ENCODE results near the gene VPS8. TPM values are rescaled to one million over a fixed set of nuclear protein-coding genes. Genes with fewer than 3 reads are reported as not detected.
A peak's percentile ranks its signal among the peaks of the same experiment; 100 is the strongest.

Gene VPS8
- total RNA-seq, 1 donor from 2014 or later = 56.9 TPM

DNA sequence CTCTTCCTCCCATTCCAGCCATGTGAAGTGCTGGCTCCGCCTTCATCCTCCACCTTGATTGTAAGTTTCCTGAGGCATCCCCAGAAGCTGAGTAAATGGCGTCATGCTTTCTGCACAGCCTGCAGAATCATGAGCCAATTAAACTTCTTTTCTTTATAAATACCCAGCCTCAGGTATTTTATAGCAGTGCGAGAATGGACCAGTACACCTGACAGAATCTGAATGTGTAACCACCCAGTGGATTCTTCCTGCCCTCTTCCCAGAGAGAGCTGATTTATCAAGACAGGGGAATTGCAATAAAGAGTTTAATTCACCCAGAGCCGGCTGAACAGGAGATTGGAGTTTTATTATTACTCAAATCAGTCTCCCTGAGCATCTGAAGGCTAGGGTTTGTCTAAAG, 254.3 kb downstream of the VPS8 start:
- FAIRE-seq = no peak
- H3K4me3 ChIP-seq (ENCODE audit: low read depth, low read length) = no peak overlapping the region
- no peaks in the 10 kb centered on the region for H3K27me3 ChIP-seq (ENCODE audit: control insufficient read depth, insufficient read depth, low read length)
- H3K36me3 ChIP-seq (ENCODE audit: control insufficient read depth, insufficient read depth, low read length) = no peaks in the 10 kb centered on the region
- no peak for DNase-seq (ENCODE audit: low read depth)
- TF ChIP-seq, protein P1, sequence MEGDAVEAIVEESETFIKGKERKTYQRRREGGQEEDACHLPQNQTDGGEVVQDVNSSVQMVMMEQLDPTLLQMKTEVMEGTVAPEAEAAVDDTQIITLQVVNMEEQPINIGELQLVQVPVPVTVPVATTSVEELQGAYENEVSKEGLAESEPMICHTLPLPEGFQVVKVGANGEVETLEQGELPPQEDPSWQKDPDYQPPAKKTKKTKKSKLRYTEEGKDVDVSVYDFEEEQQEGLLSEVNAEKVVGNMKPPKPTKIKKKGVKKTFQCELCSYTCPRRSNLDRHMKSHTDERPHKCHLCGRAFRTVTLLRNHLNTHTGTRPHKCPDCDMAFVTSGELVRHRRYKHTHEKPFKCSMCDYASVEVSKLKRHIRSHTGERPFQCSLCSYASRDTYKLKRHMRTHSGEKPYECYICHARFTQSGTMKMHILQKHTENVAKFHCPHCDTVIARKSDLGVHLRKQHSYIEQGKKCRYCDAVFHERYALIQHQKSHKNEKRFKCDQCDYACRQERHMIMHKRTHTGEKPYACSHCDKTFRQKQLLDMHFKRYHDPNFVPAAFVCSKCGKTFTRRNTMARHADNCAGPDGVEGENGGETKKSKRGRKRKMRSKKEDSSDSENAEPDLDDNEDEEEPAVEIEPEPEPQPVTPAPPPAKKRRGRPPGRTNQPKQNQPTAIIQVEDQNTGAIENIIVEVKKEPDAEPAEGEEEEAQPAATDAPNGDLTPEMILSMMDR (IDR thresholded peaks at IDR 0.05; ENCODE audit: insufficient read depth, low read length, severe bottlenecking) = no peak

DNA sequence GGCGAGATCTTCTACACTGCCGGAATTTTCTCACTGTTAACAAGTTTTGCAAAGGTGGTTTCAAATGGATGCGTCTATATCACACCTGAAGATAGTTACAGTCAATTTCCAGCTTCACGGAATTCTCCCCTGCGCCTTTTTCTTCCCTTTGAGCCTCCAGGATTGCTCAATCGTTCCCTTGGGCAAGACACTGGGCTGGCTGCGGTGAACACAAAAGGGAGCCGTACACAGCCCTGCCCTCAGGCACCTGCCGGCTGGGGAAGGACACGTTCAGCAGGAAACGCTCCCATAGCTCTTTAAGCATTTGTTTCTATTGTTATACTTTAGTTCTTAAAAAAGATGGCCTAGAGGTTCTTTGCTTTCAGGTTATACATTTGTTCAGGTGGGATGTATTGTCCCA, 255.2 kb downstream of the VPS8 start:
- Histone ChIP-seq H3K36me3 (ENCODE audit: control insufficient read depth, insufficient read depth, low read length) (no peaks in the 10 kb centered on the region), H3K4me3 (ENCODE audit: low read depth, low read length) (no peak overlapping the region), H3K27me3 (ENCODE audit: control insufficient read depth, insufficient read depth, low read length) (no peaks in the 10 kb centered on the region)
- FAIRE-seq = no peak
- TF ChIP-seq, protein P1 (IDR thresholded peaks at IDR 0.05; ENCODE audit: insufficient read depth, low read length, severe bottlenecking) = no peak
- DNase-seq (ENCODE audit: low read depth) = no peak

DNA sequence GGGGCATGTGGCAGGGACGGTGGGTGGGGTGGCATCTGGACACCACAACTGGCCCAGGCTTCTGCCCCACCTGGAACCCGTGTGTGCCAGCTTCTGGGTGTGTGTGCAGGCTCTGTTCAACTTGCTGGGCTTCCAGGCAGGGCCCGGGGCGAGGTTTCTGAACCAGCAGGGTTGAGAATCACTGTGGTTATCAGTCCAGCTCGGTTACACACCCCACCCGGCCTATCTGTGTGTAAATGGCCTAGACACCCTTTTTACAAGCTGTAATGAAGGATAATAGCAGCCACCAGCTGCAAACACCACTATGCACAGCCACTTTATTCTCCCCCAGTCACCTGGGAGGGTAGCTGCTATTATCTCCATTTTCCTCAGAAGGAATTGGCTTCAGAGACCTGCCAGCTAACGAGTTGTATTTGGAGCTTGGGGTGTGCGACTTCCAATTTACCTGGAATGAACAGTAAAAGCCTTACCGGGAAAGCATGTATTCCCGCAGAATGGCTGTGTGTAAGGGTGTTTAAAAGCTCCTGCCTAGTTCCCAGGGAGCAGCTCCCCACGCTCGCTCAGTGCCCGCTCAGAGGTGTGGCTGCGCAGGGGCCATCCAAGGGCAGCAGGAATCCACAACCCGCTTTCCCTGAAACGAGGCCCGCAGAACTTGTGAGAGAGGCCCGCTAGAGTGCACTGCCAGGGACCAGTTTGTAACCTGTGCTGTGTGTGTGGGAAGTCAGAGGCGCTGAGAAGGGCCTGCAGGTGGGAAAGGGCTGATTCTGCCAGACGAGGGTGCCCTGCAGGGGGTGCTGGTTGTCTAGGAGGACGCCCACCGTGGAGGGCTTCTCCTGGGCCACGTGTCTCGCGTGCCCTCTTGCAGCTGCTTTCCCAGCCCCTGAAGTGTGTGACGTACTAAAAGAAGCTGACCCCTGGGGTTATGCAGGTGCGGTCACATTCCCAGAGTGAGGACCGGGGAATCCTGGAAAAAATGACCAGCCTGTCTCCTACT, 257.4 kb downstream of the VPS8 start:
- FAIRE-seq (no peak), DNase-seq (ENCODE audit: low read depth) (no peak)
- Histone ChIP-seq H3K36me3 (ENCODE audit: control insufficient read depth, insufficient read depth, low read length) (no peaks in the 10 kb centered on the region), H3K27me3 (ENCODE audit: control insufficient read depth, insufficient read depth, low read length) (no peaks in the 10 kb centered on the region), H3K4me3 (ENCODE audit: low read depth, low read length) (no peak overlapping the region)
- TF ChIP-seq, protein P1 (IDR thresholded peaks at IDR 0.05; ENCODE audit: insufficient read depth, low read length, severe bottlenecking) = no peak

DNA sequence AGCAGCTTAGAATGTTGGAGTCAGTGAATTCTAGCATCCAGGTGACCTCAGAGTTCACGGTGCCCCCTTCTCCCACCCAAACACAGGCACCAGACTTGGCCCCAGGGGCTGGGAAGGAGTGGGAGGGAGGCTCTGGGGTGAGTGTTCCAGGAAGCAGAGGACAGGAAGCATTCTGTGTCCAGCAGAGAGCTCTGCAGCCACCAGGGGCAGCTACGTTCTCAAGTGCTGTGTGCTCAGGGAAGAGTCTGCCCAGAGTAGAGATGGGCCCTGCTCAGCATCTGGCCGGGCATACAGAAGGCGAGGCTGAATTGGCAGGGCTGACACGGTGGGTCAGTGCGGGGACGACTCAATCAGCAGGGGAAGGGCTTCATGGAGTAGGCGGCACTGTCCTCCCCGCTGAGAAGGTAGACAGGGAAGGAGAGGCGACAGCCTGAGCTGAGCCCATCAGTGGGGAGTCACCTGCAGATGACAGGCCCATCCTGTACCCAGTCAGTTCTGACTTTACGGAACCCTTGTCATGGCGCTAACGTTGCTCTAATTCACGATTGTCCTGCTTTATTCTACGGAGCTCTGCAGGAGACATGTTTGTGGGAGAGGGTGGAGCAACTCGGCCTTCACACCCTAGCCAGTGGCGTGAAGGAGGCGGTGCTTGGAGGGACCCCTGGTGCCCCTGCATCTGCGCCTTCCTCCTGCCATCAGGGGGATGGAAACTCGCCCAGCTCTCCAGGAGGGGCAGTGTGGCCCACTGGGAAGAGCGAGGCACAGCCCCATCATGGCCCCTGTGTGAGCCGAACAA, 258.7 kb downstream of the VPS8 start:
- Histone ChIP-seq H3K27me3 (ENCODE audit: control insufficient read depth, insufficient read depth, low read length) (no peaks in the 10 kb centered on the region), H3K36me3 (ENCODE audit: control insufficient read depth, insufficient read depth, low read length) (no peaks in the 10 kb centered on the region), H3K4me3 (ENCODE audit: low read depth, low read length) (no peak overlapping the region)
- DNase-seq (ENCODE audit: low read depth) = peak; percentile 11
- no peak for FAIRE-seq
- TF ChIP-seq, protein P1 (IDR thresholded peaks at IDR 0.05; ENCODE audit: insufficient read depth, low read length, severe bottlenecking) = peak; percentile 35

DNA sequence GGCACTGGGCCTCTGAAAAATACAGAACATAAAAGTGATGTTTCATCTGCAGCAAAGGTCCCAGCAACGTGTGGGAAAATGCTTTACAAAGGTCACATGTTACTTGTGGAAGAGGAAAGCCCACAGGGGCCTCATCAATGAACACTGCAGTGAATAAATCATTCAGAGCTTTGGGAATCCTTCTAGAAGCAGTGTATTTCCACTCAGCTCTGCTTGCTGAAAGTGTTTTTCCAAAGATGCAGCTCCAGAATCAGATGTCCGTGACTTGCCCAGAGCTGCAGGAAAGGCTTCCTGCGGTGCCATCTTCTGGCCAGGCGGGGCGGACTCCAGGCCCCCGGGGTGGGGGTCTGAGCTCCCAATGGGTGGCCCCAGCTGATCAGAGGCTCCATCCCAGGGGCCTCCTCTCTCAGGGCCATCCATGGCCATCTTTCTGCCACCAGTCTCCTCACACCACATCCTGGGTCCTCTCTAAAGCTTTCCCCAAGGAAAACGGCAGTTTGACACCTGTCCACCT, 259.4 kb downstream of the VPS8 start:
- FAIRE-seq = no peak
- no peaks in the 10 kb centered on the region for H3K36me3 ChIP-seq (ENCODE audit: control insufficient read depth, insufficient read depth, low read length)
- DNase-seq (ENCODE audit: low read depth) = no peak
- TF ChIP-seq, protein P1 (IDR thresholded peaks at IDR 0.05; ENCODE audit: insufficient read depth, low read length, severe bottlenecking) = no peak
- no peaks in the 10 kb centered on the region for H3K27me3 ChIP-seq (ENCODE audit: control insufficient read depth, insufficient read depth, low read length)
- H3K4me3 ChIP-seq (ENCODE audit: low read depth, low read length) = no peak overlapping the region
